ENCODE measurements around the gene C9orf43. TPM values are rescaled to one million over a fixed set of nuclear protein-coding genes. Genes with fewer than 3 reads are reported as not detected.

C9orf43 gene
- total and polyA plus RNA-seq, 2 donors (not counting 3 experiments of a cell fraction or from before 2014, with no cell fraction given) = 0.25 to 0.66 TPM

GRCh38 chr9:113477661-113478060 lies 67.1 kb downstream of the C9orf43 start:
- no peak overlapping the region for H3K9ac ChIP-seq (replicated peaks; ENCODE audit: extremely low read depth, insufficient read depth, low read length)
- no peaks in the 10 kb centered on the region for H3K36me3 ChIP-seq (ENCODE audit: control insufficient read depth in 2 of 2, extremely low read depth in 1 of 2, insufficient read depth in 2 of 2, low read length in 2 of 2)
- no TSS peak for BruUV-seq (replicated peaks)
- no peak overlapping the region for H3K27ac ChIP-seq (ENCODE audit: insufficient read depth, low read depth, low read length)
- H3K4me1 ChIP-seq (ENCODE audit: control insufficient read depth, extremely low read depth, insufficient read depth, low read length) = no peaks in the 10 kb centered on the region
- dilution Hi-C loops (cut with MboI; ENCODE audit: extremely low pct_ligation_motif_present, low sequenced_read_pairs) = no loop called here
- no peaks in the 10 kb centered on the region for H3K9me3 ChIP-seq (replicated peaks; ENCODE audit: control insufficient read depth, insufficient read depth, low read length)
- no peak overlapping the region for H2AFZ ChIP-seq (ENCODE audit: low read depth, low read length)
- intact Hi-C loops (cut with micrococcal nuclease) = no loop called here
- H3K4me3 ChIP-seq (replicated peaks in 1 of 3; ENCODE audit: insufficient read depth in 1 of 3, low read depth in 1 of 3, low read length in 3 of 3) = no peak overlapping the region
- H3K27me3 ChIP-seq (ENCODE audit: control insufficient read depth in 2 of 2, insufficient read depth in 2 of 2, low read length in 2 of 2) = no peaks in the 10 kb centered on the region
- H4K20me1 ChIP-seq (replicated peaks; ENCODE audit: control insufficient read depth, extremely low read depth, insufficient read depth, low read length) = no peaks in the 10 kb centered on the region
- no peak for TF ChIP-seq JUN (IDR thresholded peaks at IDR 0.05; ENCODE audit: borderline replicate concordance, insufficient read depth, insufficient read length, low read depth)
- no peak for TF ChIP-seq MAX (IDR thresholded peaks at IDR 0.05; ENCODE audit: insufficient read depth, insufficient read length)
- TF ChIP-seq POLR2A (IDR thresholded peaks at IDR 0.05; ENCODE audit: low read depth, low read length) = no peak
- no peak for TF ChIP-seq GATA2 (IDR thresholded peaks at IDR 0.05; ENCODE audit: insufficient read depth, insufficient read length, low read depth, low read length)
- TF ChIP-seq FOS (IDR thresholded peaks at IDR 0.05; ENCODE audit: borderline replicate concordance, insufficient read depth, low read length) = no peak
- TF ChIP-seq MYC (IDR thresholded peaks at IDR 0.05; ENCODE audit: low read depth, low read length) = no peak
- TF ChIP-seq, protein P1, sequence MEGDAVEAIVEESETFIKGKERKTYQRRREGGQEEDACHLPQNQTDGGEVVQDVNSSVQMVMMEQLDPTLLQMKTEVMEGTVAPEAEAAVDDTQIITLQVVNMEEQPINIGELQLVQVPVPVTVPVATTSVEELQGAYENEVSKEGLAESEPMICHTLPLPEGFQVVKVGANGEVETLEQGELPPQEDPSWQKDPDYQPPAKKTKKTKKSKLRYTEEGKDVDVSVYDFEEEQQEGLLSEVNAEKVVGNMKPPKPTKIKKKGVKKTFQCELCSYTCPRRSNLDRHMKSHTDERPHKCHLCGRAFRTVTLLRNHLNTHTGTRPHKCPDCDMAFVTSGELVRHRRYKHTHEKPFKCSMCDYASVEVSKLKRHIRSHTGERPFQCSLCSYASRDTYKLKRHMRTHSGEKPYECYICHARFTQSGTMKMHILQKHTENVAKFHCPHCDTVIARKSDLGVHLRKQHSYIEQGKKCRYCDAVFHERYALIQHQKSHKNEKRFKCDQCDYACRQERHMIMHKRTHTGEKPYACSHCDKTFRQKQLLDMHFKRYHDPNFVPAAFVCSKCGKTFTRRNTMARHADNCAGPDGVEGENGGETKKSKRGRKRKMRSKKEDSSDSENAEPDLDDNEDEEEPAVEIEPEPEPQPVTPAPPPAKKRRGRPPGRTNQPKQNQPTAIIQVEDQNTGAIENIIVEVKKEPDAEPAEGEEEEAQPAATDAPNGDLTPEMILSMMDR (IDR thresholded peaks at IDR 0.05; ENCODE audit: extremely low read depth in 1 of 2, insufficient read depth in 1 of 2, low read depth in 1 of 2, low read length in 2 of 2) = no peak
- TF ChIP-seq POLR2AphosphoS5 (IDR thresholded peaks at IDR 0.05; ENCODE audit: insufficient read depth, low read depth, low read length) = no peak
- TF ChIP-seq EZH2 (IDR thresholded peaks at IDR 0.05; ENCODE audit: borderline replicate concordance, low read depth, low read length, severe bottlenecking) = no peak
- no peak for DNase-seq (ENCODE audit: low read depth, low spot score)
- FAIRE-seq = peak; percentile 31
- no peaks in the 10 kb centered on the region for H3K9me1 ChIP-seq (replicated peaks; ENCODE audit: control insufficient read depth, extremely low read depth, insufficient read depth, low read length)
- ChIA-PET CTCF (interaction anchor here (2.2 kb wide), 1 partner anchor 15 kb away, joined by 7 read pairs; no protein-coding TSS in a partner anchor), POLR2A (no interaction called here)
- no peak overlapping the region for H3K4me2 ChIP-seq (ENCODE audit: insufficient read depth, low read length)
- H3K79me2 ChIP-seq (ENCODE audit: control insufficient read depth, insufficient read depth, low read length) = no peaks in the 10 kb centered on the region
